ENCODE measurements around the gene FAM47E.

Gene FAM47E

DNA sequence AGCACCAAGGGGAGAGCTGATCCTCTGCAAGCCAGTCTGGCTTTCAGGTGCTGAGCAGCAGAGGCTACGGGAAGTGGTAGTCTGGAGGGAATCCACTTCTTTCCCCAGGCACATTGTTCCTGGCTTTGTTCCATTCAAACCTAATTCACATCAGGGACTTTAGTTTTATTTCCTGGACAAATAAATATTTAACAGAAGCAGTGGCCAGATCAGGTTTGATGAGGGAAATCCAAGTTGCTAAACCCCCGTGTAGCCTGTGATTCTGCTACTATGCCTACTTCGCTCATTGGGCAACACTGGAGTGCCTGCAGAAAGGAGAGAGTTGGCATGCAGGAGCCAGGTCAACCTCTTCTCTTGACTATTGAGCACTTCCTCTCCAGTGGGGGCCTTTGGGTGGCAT lies 41.2 kb downstream of the FAM47E start:
- H3K9me3 ChIP-seq (ENCODE audit: insufficient read depth, low read length) = peaks cover 9% of the 10 kb centered on the region
- H3K4me3 ChIP-seq (ENCODE audit: low read length) = no peak overlapping the region
- H3K27me3 ChIP-seq (ENCODE audit: low read depth, low read length) = no peaks in the 10 kb centered on the region
- H4K20me1 ChIP-seq (ENCODE audit: insufficient read depth, low read length) = no peaks in the 10 kb centered on the region
- H3K4me2 ChIP-seq (ENCODE audit: low read length) = no peak overlapping the region
- peaks cover 10% of the 10 kb centered on the region for H3K4me1 ChIP-seq (ENCODE audit: low read length)
- H3K9ac ChIP-seq (ENCODE audit: low read length) = no peak overlapping the region
- no peak for TF ChIP-seq EZH2phosphoT487 (IDR thresholded peaks at IDR 0.05; ENCODE audit: low read depth)
- TF ChIP-seq, protein P1, sequence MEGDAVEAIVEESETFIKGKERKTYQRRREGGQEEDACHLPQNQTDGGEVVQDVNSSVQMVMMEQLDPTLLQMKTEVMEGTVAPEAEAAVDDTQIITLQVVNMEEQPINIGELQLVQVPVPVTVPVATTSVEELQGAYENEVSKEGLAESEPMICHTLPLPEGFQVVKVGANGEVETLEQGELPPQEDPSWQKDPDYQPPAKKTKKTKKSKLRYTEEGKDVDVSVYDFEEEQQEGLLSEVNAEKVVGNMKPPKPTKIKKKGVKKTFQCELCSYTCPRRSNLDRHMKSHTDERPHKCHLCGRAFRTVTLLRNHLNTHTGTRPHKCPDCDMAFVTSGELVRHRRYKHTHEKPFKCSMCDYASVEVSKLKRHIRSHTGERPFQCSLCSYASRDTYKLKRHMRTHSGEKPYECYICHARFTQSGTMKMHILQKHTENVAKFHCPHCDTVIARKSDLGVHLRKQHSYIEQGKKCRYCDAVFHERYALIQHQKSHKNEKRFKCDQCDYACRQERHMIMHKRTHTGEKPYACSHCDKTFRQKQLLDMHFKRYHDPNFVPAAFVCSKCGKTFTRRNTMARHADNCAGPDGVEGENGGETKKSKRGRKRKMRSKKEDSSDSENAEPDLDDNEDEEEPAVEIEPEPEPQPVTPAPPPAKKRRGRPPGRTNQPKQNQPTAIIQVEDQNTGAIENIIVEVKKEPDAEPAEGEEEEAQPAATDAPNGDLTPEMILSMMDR (IDR thresholded peaks at IDR 0.05; ENCODE audit: low read depth, low read length) = no peak
- peaks cover 6% of the 10 kb centered on the region for H3K36me3 ChIP-seq (replicated peaks; ENCODE audit: low read depth, low read length)
- H3K79me2 ChIP-seq (ENCODE audit: low read length) = no peaks in the 10 kb centered on the region
- H2AFZ ChIP-seq (ENCODE audit: low read depth, low read length) = no peak overlapping the region
- H3K27ac ChIP-seq (ENCODE audit: low read length) = no peak overlapping the region

DNA sequence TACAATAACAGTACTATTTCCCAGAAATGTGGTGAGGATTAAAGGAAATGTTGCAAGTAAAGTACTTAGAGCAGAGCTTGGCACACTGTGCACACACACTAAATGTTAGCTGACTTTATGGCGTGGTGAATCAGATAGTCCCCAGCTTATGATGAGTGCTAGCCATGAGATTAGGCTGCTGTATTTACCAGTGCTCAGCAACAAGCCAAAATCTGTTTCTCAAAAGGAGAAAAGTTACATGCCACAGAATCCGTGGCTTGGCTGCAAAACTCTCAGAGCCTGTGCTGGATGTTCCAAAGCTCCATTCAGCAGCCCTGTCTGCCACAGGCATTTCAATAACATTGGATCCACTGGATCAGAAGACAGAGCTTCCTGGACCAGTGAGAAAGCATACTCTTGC lies 42.3 kb downstream of the FAM47E start:
- no peak overlapping the region for H2AFZ ChIP-seq (ENCODE audit: low read depth, low read length)
- no peak overlapping the region for H3K4me2 ChIP-seq (ENCODE audit: low read length)
- peaks cover 10% of the 10 kb centered on the region for H3K9me3 ChIP-seq (ENCODE audit: insufficient read depth, low read length)
- H3K4me3 ChIP-seq (ENCODE audit: low read length) = no peak overlapping the region
- TF ChIP-seq, protein P1 (IDR thresholded peaks at IDR 0.05; ENCODE audit: low read depth, low read length) = no peak
- TF ChIP-seq EZH2phosphoT487 (IDR thresholded peaks at IDR 0.05; ENCODE audit: low read depth) = no peak
- no peak overlapping the region for H3K27ac ChIP-seq (ENCODE audit: low read length)
- H3K36me3 ChIP-seq (replicated peaks; ENCODE audit: low read depth, low read length) = peaks cover 9% of the 10 kb centered on the region
- H3K4me1 ChIP-seq (ENCODE audit: low read length) = peaks cover 10% of the 10 kb centered on the region
- no peaks in the 10 kb centered on the region for H4K20me1 ChIP-seq (ENCODE audit: insufficient read depth, low read length)
- no peaks in the 10 kb centered on the region for H3K27me3 ChIP-seq (ENCODE audit: low read depth, low read length)
- H3K79me2 ChIP-seq (ENCODE audit: low read length) = no peaks in the 10 kb centered on the region
- no peak overlapping the region for H3K9ac ChIP-seq (ENCODE audit: low read length)

DNA sequence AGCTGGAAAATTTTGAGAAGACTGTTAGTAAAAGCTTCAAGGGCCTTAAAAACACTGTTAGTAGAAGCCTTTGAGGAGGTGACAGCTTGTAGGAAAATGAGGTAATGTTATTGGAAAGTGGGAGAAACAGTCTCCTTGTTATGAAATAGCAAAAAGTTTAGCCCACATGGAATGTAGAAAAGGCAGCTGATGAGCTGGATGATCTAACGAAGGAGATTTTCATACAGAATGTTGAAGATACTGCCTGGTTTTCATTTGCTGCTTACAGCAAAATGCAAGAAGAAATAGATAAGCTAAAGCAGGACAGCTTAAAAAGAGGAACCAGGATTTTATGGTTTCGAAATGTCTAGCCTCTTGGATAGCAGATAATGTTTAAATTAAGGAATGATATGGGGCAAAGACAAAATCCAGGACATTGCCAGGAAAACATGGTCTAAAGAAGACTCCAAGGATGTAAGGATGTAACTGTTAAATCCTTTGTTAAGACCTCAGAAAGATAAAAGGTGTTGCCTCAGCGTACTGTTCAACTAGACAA lies 44.8 kb downstream of the FAM47E start:
- TF ChIP-seq, protein P1 (IDR thresholded peaks at IDR 0.05; ENCODE audit: low read depth, low read length) = no peak
- no peak for TF ChIP-seq EZH2phosphoT487 (IDR thresholded peaks at IDR 0.05; ENCODE audit: low read depth)
- H3K27ac ChIP-seq (ENCODE audit: low read length) = no peak overlapping the region
- H3K36me3 ChIP-seq (replicated peaks; ENCODE audit: low read depth, low read length) = peaks cover 12% of the 10 kb centered on the region

DNA sequence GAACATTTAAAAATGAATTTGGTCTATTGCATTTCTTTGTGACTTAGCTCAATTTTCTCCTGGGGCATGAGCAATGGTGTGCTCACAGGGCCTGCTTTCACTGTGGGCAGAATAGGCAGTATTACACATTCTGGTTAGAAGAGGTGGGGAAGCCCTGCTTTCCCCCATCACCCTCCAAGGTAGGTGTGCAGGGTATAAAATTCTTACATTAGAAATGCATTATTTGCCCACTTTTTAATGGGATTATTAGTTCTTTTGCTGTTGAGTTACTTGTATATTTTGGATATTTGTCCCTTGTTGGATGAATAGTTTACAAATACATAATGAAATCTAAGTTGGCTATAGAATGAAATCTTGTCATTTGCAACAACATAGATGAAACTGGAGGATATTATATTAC lies 46.7 kb downstream of the FAM47E start:
- Histone ChIP-seq H4K20me1 (ENCODE audit: insufficient read depth, low read length) (no peaks in the 10 kb centered on the region), H3K79me2 (ENCODE audit: low read length) (no peaks in the 10 kb centered on the region), H3K9me3 (ENCODE audit: insufficient read depth, low read length) (peaks cover 10% of the 10 kb centered on the region), H3K4me2 (ENCODE audit: low read length) (no peak overlapping the region), H3K36me3 (replicated peaks; ENCODE audit: low read depth, low read length) (peaks cover 12% of the 10 kb centered on the region), H3K9ac (ENCODE audit: low read length) (no peak overlapping the region), H3K27me3 (ENCODE audit: low read depth, low read length) (no peaks in the 10 kb centered on the region), H3K4me3 (ENCODE audit: low read length) (no peak overlapping the region), H2AFZ (ENCODE audit: low read depth, low read length) (no peak overlapping the region), H3K4me1 (ENCODE audit: low read length) (peaks cover 45% of the 10 kb centered on the region), H3K27ac (ENCODE audit: low read length) (no peak overlapping the region)
- no peak for TF ChIP-seq EZH2phosphoT487 (IDR thresholded peaks at IDR 0.05; ENCODE audit: low read depth)
- TF ChIP-seq, protein P1 (IDR thresholded peaks at IDR 0.05; ENCODE audit: low read depth, low read length) = no peak

More for the DNA sequence above, 44.8 kb downstream of the FAM47E start:
- H4K20me1 ChIP-seq (ENCODE audit: insufficient read depth, low read length) = no peaks in the 10 kb centered on the region
- peaks cover 34% of the 10 kb centered on the region for H3K4me1 ChIP-seq (ENCODE audit: low read length)
- H3K9me3 ChIP-seq (ENCODE audit: insufficient read depth, low read length) = peaks cover 10% of the 10 kb centered on the region
- H3K79me2 ChIP-seq (ENCODE audit: low read length) = no peaks in the 10 kb centered on the region
- no peak overlapping the region for H3K4me2 ChIP-seq (ENCODE audit: low read length)
- no peak overlapping the region for H2AFZ ChIP-seq (ENCODE audit: low read depth, low read length)
- no peak overlapping the region for H3K4me3 ChIP-seq (ENCODE audit: low read length)
- no peak overlapping the region for H3K9ac ChIP-seq (ENCODE audit: low read length)
- H3K27me3 ChIP-seq (ENCODE audit: low read depth, low read length) = no peaks in the 10 kb centered on the region

All from OCI-LY3 (cell line).